Ectodermal cell (in vitro differentiated cells): Measurements from ENCODE around the gene ABCC2. TPM values are rescaled to one million over a fixed set of nuclear protein-coding genes. Genes with fewer than 3 reads are reported as not detected.
"Not testable (repeated sequence)": the region's sequence is repeated elsewhere in the genome, so short reads cannot be mapped to it uniquely, and the experiment has no call there.

Experiments
- H3K27ac ChIP-seq: 2 replicates; pipeline ENCODE4 v1.7.0; 2013; ENCODE audit warnings: mild to moderate bottlenecking, low read depth, low read length; ENCODE audit not compliant: insufficient read depth, poor library complexity, severe bottlenecking
- H3K27me3 ChIP-seq: 2 replicates; pipeline ENCODE4 v1.7.0; 2013; ENCODE audit warnings: mild to moderate bottlenecking, low read length; ENCODE audit not compliant: insufficient read depth, control insufficient read depth, poor library complexity, severe bottlenecking
- H3K36me3 ChIP-seq: one replicate; pipeline ENCODE4 v1.7.0; 2013; ENCODE audit warnings: low read length; ENCODE audit not compliant: control insufficient read depth, insufficient read depth
- H3K4me1 ChIP-seq: one replicate; pipeline ENCODE4 v1.7.0; 2013; ENCODE audit warnings: low read length; ENCODE audit not compliant: control insufficient read depth, insufficient read depth
- H3K4me3 ChIP-seq: 2 replicates; pipeline ENCODE4 v1.7.0; 2013; ENCODE audit warnings: low read depth, low read length, control low read depth; ENCODE audit not compliant: insufficient read depth
- H3K9me3 ChIP-seq: 2 replicates; pipeline ENCODE4 v1.7.0; 2013; ENCODE audit warnings: mild to moderate bottlenecking, low read length, moderate library complexity; ENCODE audit not compliant: control insufficient read depth
- WGBS, 2 experiments: methylation state at CpG; one replicate each; pipeline ENCODE4 v1.1.7; 2013; ENCODE audit warnings: missing lambda C conversion rate in 2 of 2; 5-methylcytosine and 5-hydroxymethylcytosine counted together
- polyA plus RNA-seq, 4 experiments: library from polyadenylated mRNA; stranded (reverse); fragments of 50-300 nt; gene quantifications; one replicate each; pipeline ENCODE4 v1.2.3, GENCODE V29; 2013

ABCC2 gene
- polyA plus RNA-seq (2013, experiment 1 of 4): 1.2 TPM
- polyA plus RNA-seq (2013, experiment 2 of 4): 0.68 TPM
- polyA plus RNA-seq (2013, experiment 3 of 4): 1.2 TPM
- polyA plus RNA-seq (2013, experiment 4 of 4): 2.1 TPM

GRCh38 chr10:99782447-99783286 is at the start of gene ABCC2:
Gene ABCC2, plus strand, starts transcription at chr10:99782640. Its CDS starts 205 bp downstream, at chr10:99782845.
- 93 to 97% methylated on average over 7 of the region's 7 CpGs for WGBS, 2 experiments
- Histone ChIP-seq H3K27me3 (no peaks in the 10 kb centered on the region), H3K4me1 (no peaks in the 10 kb centered on the region), H3K9me3 (no peaks in the 10 kb centered on the region), H3K36me3 (no peaks in the 10 kb centered on the region), H3K4me3 (no peak within 1 kb of the TSS), H3K27ac (no peak within 1 kb of the TSS)

- Histone ChIP-seq H3K4me1 (no peaks in the 10 kb centered on the region), H3K27me3 (no peaks in the 10 kb centered on the region), H3K9me3 (no peaks in the 10 kb centered on the region), H3K4me3 (no peak overlapping the region), H3K36me3 (peaks cover 9% of the 10 kb centered on the region), H3K27ac (no peak overlapping the region)
- WGBS, 2 experiments: 92 to 96% methylated on average over 8 of the region's 8 CpGs
Observed at GRCh38 chr10:99733366-99733765, 49.1 kb upstream of the ABCC2 start.

GRCh38 chr10:99734111-99734510 is 48.3 kb upstream of the ABCC2 start:
- not testable (repeated sequence) for H3K4me3 ChIP-seq, H3K4me1 ChIP-seq, H3K27ac ChIP-seq, H3K27me3 ChIP-seq, H3K36me3 ChIP-seq, H3K9me3 ChIP-seq
- 92 to 95% methylated on average over 10 of the region's 10 CpGs for WGBS, 2 experiments

GRCh38 chr10:99740260-99740659 is 42.2 kb upstream of the ABCC2 start:
- Histone ChIP-seq H3K4me3 (no peak overlapping the region), H3K9me3 (no peaks in the 10 kb centered on the region), H3K36me3 (peaks cover 35% of the 10 kb centered on the region), H3K27ac (no peak overlapping the region), H3K27me3 (no peaks in the 10 kb centered on the region), H3K4me1 (no peaks in the 10 kb centered on the region)
- WGBS, 2 experiments: 100% methylated on average over 1 of the region's 2 CpGs; no CpG with 5 or more reads in 1 of the 2 experiments

- Histone ChIP-seq H3K36me3 (peaks cover 35% of the 10 kb centered on the region), H3K27ac (no peak overlapping the region), H3K4me3 (no peak overlapping the region), H3K9me3 (no peaks in the 10 kb centered on the region), H3K4me1 (no peaks in the 10 kb centered on the region), H3K27me3 (no peaks in the 10 kb centered on the region)
- 95% methylated on average over 2 of the region's 3 CpGs for WGBS, 2 experiments
Observed at GRCh38 chr10:99740933-99741559, 41.4 kb upstream of the ABCC2 start.

- Histone ChIP-seq H3K27me3 (no peaks in the 10 kb centered on the region), H3K4me1 (no peaks in the 10 kb centered on the region), H3K27ac (no peak overlapping the region), H3K36me3 (peaks cover 37% of the 10 kb centered on the region), H3K9me3 (no peaks in the 10 kb centered on the region), H3K4me3 (no peak overlapping the region)
Observed at GRCh38 chr10:99742254-99742653, 40.2 kb upstream of the ABCC2 start.

GRCh38 chr10:99742701-99743100 is 39.7 kb upstream of the ABCC2 start:
- WGBS, 2 experiments: 88 to 97% methylated on average over 2 of the region's 2 CpGs
- Histone ChIP-seq H3K9me3 (no peaks in the 10 kb centered on the region), H3K27ac (no peak overlapping the region), H3K4me3 (no peak overlapping the region), H3K4me1 (no peaks in the 10 kb centered on the region), H3K36me3 (peaks cover 35% of the 10 kb centered on the region), H3K27me3 (no peaks in the 10 kb centered on the region)

GRCh38 chr10:99743841-99744240 is 38.6 kb upstream of the ABCC2 start:
- Histone ChIP-seq H3K4me1 (no peaks in the 10 kb centered on the region), H3K9me3 (no peaks in the 10 kb centered on the region), H3K27ac (no peak overlapping the region), H3K27me3 (no peaks in the 10 kb centered on the region), H3K4me3 (no peak overlapping the region), H3K36me3 (peaks cover 35% of the 10 kb centered on the region)
- WGBS, 2 experiments: 88% methylated on average over 3 of the region's 3 CpGs; no CpG with 5 or more reads in 1 of the 2 experiments

GRCh38 chr10:99746166-99746565 is 36.3 kb upstream of the ABCC2 start:
- H3K36me3 ChIP-seq: peaks cover 30% of the 10 kb centered on the region
- 63 to 88% methylated on average over 1 of the region's 2 CpGs for WGBS, 2 experiments
- not testable (repeated sequence) for H3K27ac ChIP-seq, H3K4me1 ChIP-seq, H3K4me3 ChIP-seq, H3K27me3 ChIP-seq, H3K9me3 ChIP-seq

- 95 to 96% methylated on average over 2 of the region's 2 CpGs for WGBS, 2 experiments
Observed at GRCh38 chr10:99748823-99749451, 33.5 kb upstream of the ABCC2 start.

More at GRCh38 chr10:99748823-99749451, 33.5 kb upstream of the ABCC2 start:
- Histone ChIP-seq H3K36me3 (peaks cover 21% of the 10 kb centered on the region), H3K9me3 (no peaks in the 10 kb centered on the region), H3K27me3 (no peaks in the 10 kb centered on the region), H3K4me3 (no peak overlapping the region), H3K27ac (no peak overlapping the region), H3K4me1 (no peaks in the 10 kb centered on the region)
